ENCODE data around the gene SFTPA1. TPM values are rescaled to one million over a fixed set of nuclear protein-coding genes. Genes with fewer than 3 reads are reported as not detected.

Gene SFTPA1
- total RNA-seq (2014; rRNA removed) (not detected in 2 replicates), Bru-seq, nascent RNA (not detected), BruChase-seq, experiment 1, labeled RNA remaining after a 6-hour chase (not detected), BruChase-seq, experiment 2, labeled RNA remaining after a 2-hour chase (not detected)
- long read RNA-seq, result 0 reads

- ATAC-seq (no peak), DNase-seq (no peak)
- Histone ChIP-seq H3K4me2 (ENCODE audit: low read length) (no peak within 1 kb of the TSS), H3K9ac (ENCODE audit: low read length) (no peak within 1 kb of the TSS), H3K79me2 (ENCODE audit: low read length) (no peaks in the 10 kb centered on the region), H3K27me3 (ENCODE audit: low read length) (no peaks in the 10 kb centered on the region), H3F3A (ENCODE audit: low read length, unreplicated experiment) (no peaks in the 10 kb centered on the region), H3K4me3 (ENCODE audit: low read length) (no peak within 1 kb of the TSS), H3K9me2 (replicated peaks; ENCODE audit: low read length) (no peaks in the 10 kb centered on the region), H3K36me3 (ENCODE audit: low read depth, low read length) (no peaks in the 10 kb centered on the region; the same call in 1 of the 2 replicates), H2AFZ (ENCODE audit: low read length) (no peak within 1 kb of the TSS), H3K9me3 (ENCODE audit: low read length) (no peaks in the 10 kb centered on the region), H3K27ac (ENCODE audit: low read length) (no peak within 1 kb of the TSS), H4K20me1 (ENCODE audit: low read length) (no peaks in the 10 kb centered on the region), H3K4me1 (ENCODE audit: insufficient read depth, low read length) (no peaks in the 10 kb centered on the region)
- CTCF ChIA-PET, result no interaction called here
- no TSS peak for BruUV-seq (replicated peaks)
- intact Hi-C loops (cut with micrococcal nuclease), result no loop called here
- no peak for TF ChIP-seq EZH2 (IDR thresholded peaks at IDR 0.05; ENCODE audit: low read length, unreplicated experiment)
- TF ChIP-seq EZH2phosphoT487 (IDR thresholded peaks at IDR 0.05; ENCODE audit: borderline replicate concordance, low read length), result no peak
- TF ChIP-seq CTCF (conservative IDR thresholded peaks at IDR 0.05; ENCODE audit: low read depth, low read length), result no peak
- POLR2A ChIA-PET (ENCODE audit: unreplicated experiment), result no interaction called here
These were observed at the start of gene SFTPA1 for GRCh38 chr10:79610601-79611191. TSS of gene SFTPA1 (plus strand) at chr10:79610939. CDS start at chr10:79611826, 887 bp downstream.

GRCh38 chr10:79561257-79561656, 49.5 kb upstream of the SFTPA1 start:
- H3K36me3 ChIP-seq (ENCODE audit: low read depth, low read length), result no peaks in the 10 kb centered on the region
- no peaks in the 10 kb centered on the region for H3K4me1 ChIP-seq (ENCODE audit: insufficient read depth, low read length)
- H3K4me3 ChIP-seq (ENCODE audit: low read length), result no peak overlapping the region
- no peaks in the 10 kb centered on the region for H3K27me3 ChIP-seq (ENCODE audit: low read length)
- H3K9me3 ChIP-seq (ENCODE audit: low read length), result no peaks in the 10 kb centered on the region
- ChIA-PET CTCF (no interaction called here), POLR2A (ENCODE audit: unreplicated experiment) (no interaction called here)
- no peak for DNase-seq
- intact Hi-C loops (cut with micrococcal nuclease), result no loop called here
- no peak overlapping the region for H3K9ac ChIP-seq (ENCODE audit: low read length)
- TF ChIP-seq CTCF (conservative IDR thresholded peaks at IDR 0.05; ENCODE audit: low read depth, low read length) (no peak), EZH2phosphoT487 (IDR thresholded peaks at IDR 0.05; ENCODE audit: borderline replicate concordance, low read length) (no peak), EZH2 (IDR thresholded peaks at IDR 0.05; ENCODE audit: low read length, unreplicated experiment) (no peak)
- H4K20me1 ChIP-seq (ENCODE audit: low read length), result no peaks in the 10 kb centered on the region
- H3K27ac ChIP-seq (ENCODE audit: low read length), result no peak overlapping the region
- no peak overlapping the region for H2AFZ ChIP-seq (ENCODE audit: low read length)
- no peaks in the 10 kb centered on the region for H3F3A ChIP-seq (ENCODE audit: low read length, unreplicated experiment)
- no peaks in the 10 kb centered on the region for H3K9me2 ChIP-seq (replicated peaks; ENCODE audit: low read length)
- BruUV-seq (replicated peaks), result no TSS peak
- ATAC-seq, result no peak
- no peaks in the 10 kb centered on the region for H3K79me2 ChIP-seq (ENCODE audit: low read length)
- H3K4me2 ChIP-seq (ENCODE audit: low read length), result no peak overlapping the region

GRCh38 chr10:79562135-79562756, 48.5 kb upstream of the SFTPA1 start:
- Histone ChIP-seq H3K27me3 (ENCODE audit: low read length) (no peaks in the 10 kb centered on the region), H2AFZ (ENCODE audit: low read length) (no peak overlapping the region), H3K9ac (ENCODE audit: low read length) (no peak overlapping the region), H4K20me1 (ENCODE audit: low read length) (no peaks in the 10 kb centered on the region), H3K4me3 (ENCODE audit: low read length) (no peak overlapping the region), H3K27ac (ENCODE audit: low read length) (no peak overlapping the region), H3K79me2 (ENCODE audit: low read length) (no peaks in the 10 kb centered on the region), H3K9me2 (replicated peaks; ENCODE audit: low read length) (no peaks in the 10 kb centered on the region), H3K36me3 (ENCODE audit: low read depth, low read length) (no peaks in the 10 kb centered on the region), H3K4me1 (ENCODE audit: insufficient read depth, low read length) (no peaks in the 10 kb centered on the region), H3F3A (ENCODE audit: low read length, unreplicated experiment) (no peaks in the 10 kb centered on the region), H3K9me3 (ENCODE audit: low read length) (no peaks in the 10 kb centered on the region), H3K4me2 (ENCODE audit: low read length) (no peak overlapping the region)
- no peak for ATAC-seq
- ChIA-PET CTCF (no interaction called here), POLR2A (ENCODE audit: unreplicated experiment) (no interaction called here)
- no TSS peak for BruUV-seq (replicated peaks)
- DNase-seq, result no peak
- intact Hi-C loops (cut with micrococcal nuclease), result no loop called here
- TF ChIP-seq CTCF (conservative IDR thresholded peaks at IDR 0.05; ENCODE audit: low read depth, low read length) (no peak), EZH2phosphoT487 (IDR thresholded peaks at IDR 0.05; ENCODE audit: borderline replicate concordance, low read length) (no peak), EZH2 (IDR thresholded peaks at IDR 0.05; ENCODE audit: low read length, unreplicated experiment) (no peak)

Data from PC-3 (cell line).